CD14-positive monocyte (primary cell): ENCODE measurements around the gene CASK. TPM values are rescaled to one million over a fixed set of nuclear protein-coding genes. Genes with fewer than 3 reads are reported as not detected.

Experiments used
- DNase-seq, 3 donors: peaks; one replicate each; pipeline ENCODE4 v3.0.0-alpha.2; 2011 to 2022
- H2AFZ ChIP-seq: 2 replicates; pipeline ENCODE4 v1.6.0; 2012; ENCODE audit warnings: mild to moderate bottlenecking, low read depth, low read length, inconsistent platforms; ENCODE audit not compliant: insufficient read depth, poor library complexity, severe bottlenecking
- H3K27ac ChIP-seq, 2 donors: 1 replicate in 1 of 2; 2 replicates in 1 of 2; pipeline ENCODE4 v1.5.1; 2012 to 2013; ENCODE audit warnings: low read length in 2 of 2, control low read depth in 1 of 2, inconsistent platforms in 1 of 2, low read depth in 1 of 2, mild to moderate bottlenecking in 1 of 2
- H3K27me3 ChIP-seq, 2 donors: one replicate each; pipeline versions ENCODE4 v1.6.0 to v1.6.1; 2011 to 2013; ENCODE audit warnings: low read length in 2 of 2; ENCODE audit not compliant: control insufficient read depth in 2 of 2, insufficient read depth in 2 of 2
- H3K36me3 ChIP-seq, 2 donors: replicated peaks in 1 of 2; 1 replicate in 1 of 2; 2 replicates in 1 of 2; pipeline versions ENCODE4 v1.5.1 to v1.6.1; 2012 to 2013; ENCODE audit warnings: low read length in 2 of 2, control low read depth in 1 of 2, inconsistent platforms in 1 of 2, mild to moderate bottlenecking in 1 of 2; ENCODE audit not compliant: insufficient read depth in 2 of 2, control insufficient read depth in 1 of 2
- H3K4me1 ChIP-seq, 2 donors: 1 replicate in 1 of 2; 2 replicates in 1 of 2; pipeline versions ENCODE4 v1.5.1 to v1.6.1; 2012 to 2013; ENCODE audit warnings: low read length in 2 of 2, control low read depth in 1 of 2, inconsistent platforms in 1 of 2, mild to moderate bottlenecking in 1 of 2, moderate library complexity in 1 of 2; ENCODE audit not compliant: insufficient read depth in 2 of 2, control insufficient read depth in 1 of 2
- H3K4me2 ChIP-seq: replicated peaks from 2 replicates; pipeline ENCODE3; 2012; ENCODE audit warnings: low read length, moderate library complexity, mild to moderate bottlenecking; ENCODE audit not compliant: poor library complexity, severe bottlenecking; ENCODE audit errors: extremely low read depth
- H3K4me3 ChIP-seq, 3 experiments: fragments of 200-600 bp in 1 of 3; sonication (generic) in 1 of 3; replicated peaks in 1 of 3; 1 replicate in 2 of 3; 2 replicates in 1 of 3; pipeline ENCODE4 v1.5.1; 2011 to 2013; ENCODE audit warnings: low read length in 3 of 3, mild to moderate bottlenecking in 3 of 3, control low read depth in 2 of 3, low read depth in 2 of 3, inconsistent platforms in 1 of 3, moderate library complexity in 1 of 3
- H3K79me2 ChIP-seq: 2 replicates; pipeline ENCODE4 v1.6.0; 2012; ENCODE audit warnings: mild to moderate bottlenecking, control low read depth, inconsistent platforms, low read length, moderate library complexity; ENCODE audit not compliant: insufficient read depth
- H3K9ac ChIP-seq: 2 replicates; pipeline ENCODE4 v1.6.0; 2017; ENCODE audit warnings: low read length, mild to moderate bottlenecking; ENCODE audit not compliant: insufficient read depth, poor library complexity, severe bottlenecking
- H3K9me3 ChIP-seq, 2 donors: replicated peaks in 1 of 2; 1 replicate in 1 of 2; 2 replicates in 1 of 2; pipeline versions ENCODE4 v1.5.1 to v1.6.1; 2012 to 2013; ENCODE audit warnings: low read length in 2 of 2, control low read depth in 1 of 2; ENCODE audit not compliant: control insufficient read depth in 1 of 2, insufficient read depth in 1 of 2
- H4K20me1 ChIP-seq: 2 replicates; pipeline ENCODE4 v1.6.0; 2012; ENCODE audit warnings: mild to moderate bottlenecking, low read length, control low read depth, moderate library complexity; ENCODE audit not compliant: insufficient read depth
- H3K27ac Mint-ChIP-seq, 7 donors: one replicate each; pipeline ENCODE4 v1.8.0; 2020; ENCODE audit warnings: mild to moderate bottlenecking in 7 of 7, mixed read lengths in 7 of 7, moderate library complexity in 6 of 7, inconsistent platforms in 2 of 7
- H3K27me3 Mint-ChIP-seq, 3 donors: one replicate each; pipeline ENCODE4 v1.8.0; 2021 to 2022; ENCODE audit warnings: low read depth in 3 of 3, mild to moderate bottlenecking in 3 of 3, mixed read lengths in 3 of 3, moderate library complexity in 3 of 3, inconsistent platforms in 1 of 3
- H3K36me3 Mint-ChIP-seq, 2 donors: one replicate each; pipeline ENCODE4 v1.8.0; 2020; ENCODE audit warnings: mixed read lengths in 2 of 2, inconsistent platforms in 1 of 2, mild to moderate bottlenecking in 1 of 2
- H3K4me1 Mint-ChIP-seq: one replicate; pipeline ENCODE4 v1.8.0; 2020; ENCODE audit warnings: mild to moderate bottlenecking, mixed read lengths
- H3K4me3 Mint-ChIP-seq, 2 donors: one replicate each; pipeline ENCODE4 v1.8.0; 2020; ENCODE audit warnings: mild to moderate bottlenecking in 2 of 2, mixed read lengths in 2 of 2, moderate library complexity in 1 of 2
- H3K9me3 Mint-ChIP-seq, 7 donors: one replicate each; pipeline ENCODE4 v1.8.0; 2020 to 2022; ENCODE audit warnings: mixed read lengths in 7 of 7, mild to moderate bottlenecking in 6 of 7, moderate library complexity in 6 of 7, inconsistent platforms in 2 of 7
- WGBS: methylation state at CpG from one replicate; pipeline ENCODE4 v1.1.5; 2013; ENCODE audit warnings: missing lambda C conversion rate; ENCODE audit not compliant: insufficient coverage; 5-methylcytosine and 5-hydroxymethylcytosine counted together
- intact Hi-C, 2 donors: fragments of 100-400 bp; cut with micrococcal nuclease; formaldehyde crosslinking; loops; one replicate each; pipeline versions ENCODE4 v1.15.0 to v1.15.1; 2023
- polyA plus RNA-seq, 3 donors: library from polyadenylated mRNA; depleted of rRNA in 1 of 3; unstranded in 2 of 3; stranded (reverse) in 1 of 3; fragments of 300-500 nt in 2 of 3; fragments of >200 nt in 1 of 3; fragmentation: Illumina TruSeq in 2 of 3; gene quantifications; 1 replicate in 2 of 3; 2 replicates in 1 of 3; pipeline ENCODE4 v1.2.3, GENCODE V29; 2012 to 2021
- TF ChIP-seq, protein P1 (sequence below): fragments of 200-600 bp; IDR thresholded peaks from one replicate; pipeline ENCODE4 v1.8.0; 2022; ENCODE audit warnings: antibody characterized with exemption, mild to moderate bottlenecking

The CASK gene
- polyA plus RNA-seq, 3 donors: 0.48 to 7.4 (median 2.5) TPM

GRCh38 chrX:41684940-41685339 is 238.4 kb downstream of the CASK start:
- Histone ChIP-seq H3K27ac (no peak overlapping the region), H2AFZ (no peak overlapping the region), H4K20me1 (no peaks in the 10 kb centered on the region), H3K4me3 (no peak overlapping the region), H3K27me3 (no peaks in the 10 kb centered on the region), H3K36me3 (no peaks in the 10 kb centered on the region), H3K79me2 (no peaks in the 10 kb centered on the region), H3K9me3 (no peaks in the 10 kb centered on the region), H3K9ac (no peak overlapping the region), H3K4me1 (peaks cover 23 to 37% of the 10 kb centered on the region in 2 donors), H3K4me2 (no peak overlapping the region)
- Mint-ChIP-seq H3K27me3 (peaks cover 0 to 6% (median 0%) of the 10 kb centered on the region in 3 donors), H3K36me3 (no peaks in the 10 kb centered on the region), H3K4me3 (no peak overlapping the region), H3K27ac (no peak overlapping the region), H3K9me3 (peaks cover 0 to 3% (median 0%) of the 10 kb centered on the region in 7 donors), H3K4me1 (peaks cover 29% of the 10 kb centered on the region)
- no CpG with 5 or more reads among the region's 2 CpGs for WGBS
- TF ChIP-seq, protein P1, sequence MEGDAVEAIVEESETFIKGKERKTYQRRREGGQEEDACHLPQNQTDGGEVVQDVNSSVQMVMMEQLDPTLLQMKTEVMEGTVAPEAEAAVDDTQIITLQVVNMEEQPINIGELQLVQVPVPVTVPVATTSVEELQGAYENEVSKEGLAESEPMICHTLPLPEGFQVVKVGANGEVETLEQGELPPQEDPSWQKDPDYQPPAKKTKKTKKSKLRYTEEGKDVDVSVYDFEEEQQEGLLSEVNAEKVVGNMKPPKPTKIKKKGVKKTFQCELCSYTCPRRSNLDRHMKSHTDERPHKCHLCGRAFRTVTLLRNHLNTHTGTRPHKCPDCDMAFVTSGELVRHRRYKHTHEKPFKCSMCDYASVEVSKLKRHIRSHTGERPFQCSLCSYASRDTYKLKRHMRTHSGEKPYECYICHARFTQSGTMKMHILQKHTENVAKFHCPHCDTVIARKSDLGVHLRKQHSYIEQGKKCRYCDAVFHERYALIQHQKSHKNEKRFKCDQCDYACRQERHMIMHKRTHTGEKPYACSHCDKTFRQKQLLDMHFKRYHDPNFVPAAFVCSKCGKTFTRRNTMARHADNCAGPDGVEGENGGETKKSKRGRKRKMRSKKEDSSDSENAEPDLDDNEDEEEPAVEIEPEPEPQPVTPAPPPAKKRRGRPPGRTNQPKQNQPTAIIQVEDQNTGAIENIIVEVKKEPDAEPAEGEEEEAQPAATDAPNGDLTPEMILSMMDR: no peak
- intact Hi-C loops: no loop called here
- DNase-seq: no peak

DNA sequence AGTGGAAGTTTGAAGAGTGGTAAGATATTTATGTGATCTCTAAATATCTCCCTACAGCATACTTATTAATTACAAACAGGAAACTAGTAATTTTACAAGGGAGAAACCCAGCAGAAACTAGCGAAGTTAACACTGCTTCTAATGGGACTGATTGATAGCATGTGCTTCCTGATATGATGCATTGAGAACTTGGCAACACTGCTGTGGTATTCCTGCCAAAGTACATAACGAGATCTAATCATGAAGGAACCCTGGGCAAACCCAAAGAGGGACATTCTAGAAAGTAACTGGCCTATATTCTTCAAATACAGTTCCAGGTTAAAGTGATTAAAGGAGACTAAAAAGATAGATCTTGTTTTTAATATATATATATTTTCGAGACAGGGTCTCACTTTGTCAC is 239.2 kb downstream of the CASK start:
- H3K27me3 Mint-ChIP-seq: peaks cover 0 to 6% (median 0%) of the 10 kb centered on the region in 3 donors
- no peaks in the 10 kb centered on the region for H3K36me3 ChIP-seq
- peaks cover 27% of the 10 kb centered on the region for H3K4me1 Mint-ChIP-seq
- H3K4me3 Mint-ChIP-seq: no peak overlapping the region
- H3K4me1 ChIP-seq: peaks cover 20 to 33% of the 10 kb centered on the region in 2 donors
- no peaks in the 10 kb centered on the region for H4K20me1 ChIP-seq
- no peaks in the 10 kb centered on the region for H3K79me2 ChIP-seq
- H3K4me3 ChIP-seq: no peak overlapping the region
- TF ChIP-seq, protein P1: no peak
- H3K27me3 ChIP-seq: no peaks in the 10 kb centered on the region
- H2AFZ ChIP-seq: no peak overlapping the region
- intact Hi-C loops: no loop called here
- DNase-seq: no peak
- H3K27ac ChIP-seq: no peak overlapping the region
- no peak overlapping the region for H3K4me2 ChIP-seq
- no peak overlapping the region for H3K27ac Mint-ChIP-seq
- H3K9me3 Mint-ChIP-seq: peaks cover 0 to 3% (median 0%) of the 10 kb centered on the region in 7 donors
- H3K9ac ChIP-seq: no peak overlapping the region
- WGBS: no CpG with 5 or more reads among the region's 3 CpGs
- no peaks in the 10 kb centered on the region for H3K9me3 ChIP-seq
- H3K36me3 Mint-ChIP-seq: peaks cover 0 to under 1% of the 10 kb centered on the region in 2 donors
